ENCODE results near the gene AATF.

AATF gene

GRCh38 chr17:37098910-37099664, 150.3 kb downstream of the AATF start:
- no peak for DNase-seq (ENCODE audit: extremely low read depth in 1 of 2, low read depth in 1 of 2)

- DNase-seq (ENCODE audit: extremely low read depth in 1 of 2, low read depth in 1 of 2), result no peak
Observed at GRCh38 chr17:37100231-37100630, 151.5 kb downstream of the AATF start.

GRCh38 chr17:37101306-37101705, 152.6 kb downstream of the AATF start:
- no peak for DNase-seq (ENCODE audit: extremely low read depth in 1 of 2, low read depth in 1 of 2)

GRCh38 chr17:37103231-37103630, 154.5 kb downstream of the AATF start:
- no peak for DNase-seq (ENCODE audit: extremely low read depth in 1 of 2, low read depth in 1 of 2)

- no peak for DNase-seq (ENCODE audit: extremely low read depth in 1 of 2, low read depth in 1 of 2)
Observed at GRCh38 chr17:37106049-37106448, 157.3 kb downstream of the AATF start.

All from activated CD8-positive, alpha-beta memory T cell treated with anti-CD3 and anti-CD28 coated beads for 1 hour (primary cell).